Mucosa of descending colon (tissue), 3 donors: ENCODE data around the gene PKLR. TPM values are rescaled to one million over a fixed set of nuclear protein-coding genes. Genes with fewer than 3 reads are reported as not detected.

Experiments
- ATAC-seq: fragments of 200-7000 bp; cut with Tn5 transposase; one replicate; pipeline ENCODE4 v1.9.1; 2020; ENCODE audit warnings: mild to moderate bottlenecking, moderate library complexity
- DNase-seq, 3 donors: peaks; one replicate each; pipeline ENCODE4 v3.0.0-alpha.2; 2020
- H3K36me3 ChIP-seq: fragments of 200-600 bp; one replicate; pipeline ENCODE4 v1.8.0; 2021; ENCODE audit warnings: low read depth, mild to moderate bottlenecking
- H3K4me1 ChIP-seq: fragments of 200-600 bp; one replicate; pipeline ENCODE4 v1.8.0; 2021; ENCODE audit warnings: low read depth, mild to moderate bottlenecking
- H3K4me3 ChIP-seq: fragments of 200-600 bp; one replicate; pipeline ENCODE4 v1.8.0; 2021; ENCODE audit warnings: mild to moderate bottlenecking
- H3K9me3 ChIP-seq: fragments of 200-600 bp; one replicate; pipeline ENCODE4 v1.8.0; 2021; ENCODE audit warnings: mild to moderate bottlenecking
- intact Hi-C, 2 donors: fragments of 100-400 bp; cut with DNase I in 1 of 2; cut with micrococcal nuclease in 1 of 2; formaldehyde crosslinking; loops; one replicate each; pipeline versions ENCODE4 v1.11.0 to v1.11.1; 2022; cut with DNase I, micrococcal nuclease
- microRNA-seq: library from miRNA; unstranded; fragments of <30 nt; microRNA quantifications from one replicate; pipeline ENCODE4, GENCODE V29; 2019
- total RNA-seq, 3 donors: library from RNA; stranded (reverse); fragmentation: NEBNext Ultra II Directional in 2 of 3; extraction: Animal tissue kit (Norgen Biotek cat#: 25700) in 2 of 3; gene quantifications; one replicate each; pipeline versions ENCODE4 v1.2.1 to v1.2.4, GENCODE V29; 2021 to 2023
- TF ChIP-seq, protein P1 (sequence below): fragments of 200-600 bp; IDR thresholded peaks from one replicate; pipeline ENCODE4 v1.8.0; 2022; ENCODE audit warnings: antibody characterized with exemption, mild to moderate bottlenecking
- donor health status: DM: no; HTN: no; CAD: no; lungs with moderate emphysema.
- donor health status: DM: no; HTN: no; CAD: no.
- donor health status: DM: no; HTN: yes; CAD: no.

PKLR gene
- total RNA-seq, 3 donors from 2014 or later, result 0.63 to 2.0 (median 1.5) TPM

DNA sequence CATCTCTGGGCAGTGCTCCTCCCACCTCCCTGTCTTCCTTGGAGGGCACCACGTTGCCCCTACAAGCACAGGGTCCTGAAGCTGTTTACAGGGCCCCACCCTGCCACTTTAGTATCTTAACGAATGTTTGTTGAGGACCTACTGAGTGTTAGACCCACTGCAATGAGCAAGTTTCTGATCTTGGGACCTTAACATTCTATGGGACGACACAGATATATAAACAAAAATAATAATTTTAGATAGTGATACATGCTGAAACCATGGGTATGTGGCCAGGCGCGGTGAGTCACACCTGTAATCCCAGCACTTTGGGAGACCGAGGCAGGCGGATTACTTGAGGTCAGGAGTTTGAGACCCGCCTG is 56.1 kb downstream of the PKLR start:
- TF ChIP-seq, protein P1, sequence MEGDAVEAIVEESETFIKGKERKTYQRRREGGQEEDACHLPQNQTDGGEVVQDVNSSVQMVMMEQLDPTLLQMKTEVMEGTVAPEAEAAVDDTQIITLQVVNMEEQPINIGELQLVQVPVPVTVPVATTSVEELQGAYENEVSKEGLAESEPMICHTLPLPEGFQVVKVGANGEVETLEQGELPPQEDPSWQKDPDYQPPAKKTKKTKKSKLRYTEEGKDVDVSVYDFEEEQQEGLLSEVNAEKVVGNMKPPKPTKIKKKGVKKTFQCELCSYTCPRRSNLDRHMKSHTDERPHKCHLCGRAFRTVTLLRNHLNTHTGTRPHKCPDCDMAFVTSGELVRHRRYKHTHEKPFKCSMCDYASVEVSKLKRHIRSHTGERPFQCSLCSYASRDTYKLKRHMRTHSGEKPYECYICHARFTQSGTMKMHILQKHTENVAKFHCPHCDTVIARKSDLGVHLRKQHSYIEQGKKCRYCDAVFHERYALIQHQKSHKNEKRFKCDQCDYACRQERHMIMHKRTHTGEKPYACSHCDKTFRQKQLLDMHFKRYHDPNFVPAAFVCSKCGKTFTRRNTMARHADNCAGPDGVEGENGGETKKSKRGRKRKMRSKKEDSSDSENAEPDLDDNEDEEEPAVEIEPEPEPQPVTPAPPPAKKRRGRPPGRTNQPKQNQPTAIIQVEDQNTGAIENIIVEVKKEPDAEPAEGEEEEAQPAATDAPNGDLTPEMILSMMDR, result no peak
- intact Hi-C loops, result no loop called here
- DNase-seq (no peak), ATAC-seq (no peak)
- H3K9me3 ChIP-seq, result no peaks in the 10 kb centered on the region
- no peaks in the 10 kb centered on the region for H3K36me3 ChIP-seq
- peak overlapping the region; percentile 48 for H3K4me3 ChIP-seq
- peaks cover 27% of the 10 kb centered on the region for H3K4me1 ChIP-seq

DNA sequence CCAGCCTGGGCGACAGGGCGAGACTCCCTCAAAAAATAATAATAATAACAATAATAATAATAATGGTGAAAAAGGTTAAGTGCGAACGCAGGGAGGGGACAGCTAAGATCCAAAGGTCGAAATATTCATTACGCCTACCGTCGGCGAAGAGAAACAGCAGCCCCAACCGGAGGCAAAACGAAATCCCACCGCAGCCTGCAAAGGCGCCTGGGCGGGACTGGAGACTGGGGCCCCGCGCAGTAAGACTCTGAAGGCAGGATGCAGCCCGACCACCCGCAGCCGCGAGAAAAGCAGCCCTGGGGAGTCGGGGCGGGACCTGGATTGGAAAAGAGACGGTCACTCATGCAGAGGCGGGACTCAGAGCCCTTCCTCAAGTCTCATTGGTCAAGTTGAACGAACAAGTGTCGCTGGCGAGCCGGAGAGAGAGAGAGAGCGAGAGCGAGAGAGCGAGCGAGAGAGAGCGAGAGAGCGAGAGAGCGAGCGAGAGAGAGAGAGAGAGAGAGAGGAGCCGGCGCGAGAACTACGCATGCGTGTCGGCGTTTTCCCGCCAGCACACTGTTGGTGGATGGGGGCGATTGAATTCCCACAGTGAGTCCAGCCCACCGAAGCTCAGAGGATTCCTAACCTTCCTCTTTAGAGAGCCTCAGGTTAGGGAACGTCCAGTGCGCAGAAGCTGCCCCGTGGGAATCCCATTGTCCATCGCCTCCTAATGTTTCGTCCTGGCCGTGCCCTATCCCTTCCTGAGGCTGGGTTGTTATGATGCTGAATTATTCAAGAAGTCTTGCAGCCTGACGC is 56.7 kb downstream of the PKLR start:
- H3K36me3 ChIP-seq, result no peaks in the 10 kb centered on the region
- TF ChIP-seq, protein P1, result peak; percentile 16
- peak overlapping the region; percentile 48 for H3K4me3 ChIP-seq
- DNase-seq (peak; percentile 94 to 97 (median 97)), ATAC-seq (peak; percentile 88)
- intact Hi-C loops, result no loop called here
- no peaks in the 10 kb centered on the region for H3K9me3 ChIP-seq
- H3K4me1 ChIP-seq, result peaks cover 30% of the 10 kb centered on the region

DNA sequence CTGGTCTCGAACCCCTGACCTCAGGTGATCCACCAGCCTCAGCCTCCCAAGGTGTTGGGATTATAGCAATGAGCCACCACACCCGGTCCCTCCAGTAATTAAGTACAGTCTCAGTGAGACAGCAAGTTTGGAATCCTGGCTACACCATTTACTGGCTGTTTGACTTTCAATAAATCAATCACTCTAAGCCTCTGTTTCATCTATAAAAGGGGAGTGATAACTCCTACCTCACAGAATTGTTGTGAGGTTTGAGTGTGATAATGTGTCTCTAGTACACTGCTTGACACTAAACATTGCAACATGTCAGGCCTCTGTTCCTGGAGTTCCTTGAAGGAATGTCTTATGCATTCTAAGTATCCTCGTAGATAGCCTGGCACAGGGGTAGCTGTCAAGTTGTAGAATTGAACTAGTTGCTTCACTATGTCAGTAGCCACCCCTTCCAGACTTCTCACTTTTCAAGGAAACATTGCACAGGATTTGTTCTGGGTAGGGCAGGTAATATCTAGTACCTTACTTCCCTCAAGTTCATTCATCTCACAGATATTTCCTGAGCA is 58.4 kb downstream of the PKLR start:
- no peaks in the 10 kb centered on the region for H3K9me3 ChIP-seq
- no peak overlapping the region for H3K4me3 ChIP-seq
- no peak for DNase-seq
- intact Hi-C loops, result no loop called here
- H3K4me1 ChIP-seq, result peaks cover 30% of the 10 kb centered on the region
- TF ChIP-seq, protein P1, result no peak
- no peaks in the 10 kb centered on the region for H3K36me3 ChIP-seq
- peak; percentile 11 for ATAC-seq

DNA sequence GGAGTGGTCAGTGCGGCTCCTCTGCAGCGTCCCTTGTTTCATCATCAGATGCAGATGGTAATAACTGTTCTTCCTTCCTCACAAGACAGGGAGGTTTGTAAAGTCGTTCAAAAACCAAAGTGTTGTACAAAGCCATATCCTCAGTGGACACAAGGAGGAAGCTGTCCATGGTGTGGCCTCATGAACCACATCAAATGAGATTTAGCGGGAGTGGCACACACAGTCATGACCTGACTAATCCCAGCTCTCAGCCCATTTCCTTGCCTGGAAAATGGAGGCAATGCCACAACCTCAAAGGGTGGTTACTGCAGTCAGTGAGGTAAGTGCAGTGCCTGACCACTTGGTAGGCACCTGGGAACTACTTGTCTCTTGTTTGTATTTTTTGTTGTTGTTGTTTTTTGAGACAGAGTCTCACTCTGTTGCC is 59.4 kb downstream of the PKLR start:
- peak; percentile 38 for ATAC-seq
- peaks cover 30% of the 10 kb centered on the region for H3K4me1 ChIP-seq

DNA sequence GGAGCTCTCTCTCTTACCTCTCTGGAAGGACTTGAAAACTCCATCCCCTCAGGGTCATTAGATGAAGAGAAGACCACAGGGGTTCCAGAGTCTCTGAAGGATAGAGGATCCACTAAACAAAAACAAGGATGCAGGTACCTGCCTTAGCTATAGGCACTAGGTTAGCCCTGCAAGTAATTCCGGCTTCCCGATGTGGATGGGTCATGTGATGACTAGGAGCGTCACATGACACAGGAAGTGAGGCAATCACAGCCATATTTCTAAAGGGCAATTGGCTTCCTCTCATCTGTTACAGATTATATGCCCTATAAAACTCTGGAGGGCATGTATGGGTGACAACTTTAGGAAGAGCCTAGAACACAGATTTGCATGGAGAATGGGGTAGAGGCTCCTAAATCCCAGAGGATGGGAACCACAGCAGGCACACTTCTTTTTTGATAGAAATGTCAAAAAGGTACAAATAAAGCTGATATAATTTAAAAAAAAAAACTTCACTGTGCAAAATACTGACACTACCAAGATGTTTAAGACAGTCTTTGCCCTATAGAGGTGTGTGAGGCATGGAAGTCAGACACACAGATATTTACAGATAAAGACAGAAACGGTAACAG is 60.1 kb downstream of the PKLR start:
- intact Hi-C loops, result no loop called here
- Histone ChIP-seq H3K36me3 (no peaks in the 10 kb centered on the region), H3K4me1 (peaks cover 30% of the 10 kb centered on the region), H3K4me3 (no peak overlapping the region), H3K9me3 (no peaks in the 10 kb centered on the region)
- TF ChIP-seq, protein P1, result no peak
- ATAC-seq (peak; percentile 68), DNase-seq (peak in 1 of 3 donors; percentile 90)

More for the DNA sequence above, 59.4 kb downstream of the PKLR start:
- Histone ChIP-seq H3K36me3 (no peaks in the 10 kb centered on the region), H3K9me3 (no peaks in the 10 kb centered on the region), H3K4me3 (no peak overlapping the region)
- intact Hi-C loops, result no loop called here
- peak in 1 of 3 donors; percentile 36 for DNase-seq
- TF ChIP-seq, protein P1, result no peak

Small RNAs within 50 kb of the gene (microRNA-seq; reads per million reads assigned to microRNA genes)
- not detected for gene MIR555

Other genes with a start within 250 kb of the PKLR start
- gene EFNA4, start 237.7 kb downstream of the PKLR start, total RNA-seq, result 10 to 100 TPM; 12.3 to 27.2 (median 26.4) TPM
- gene EFNA3, start 222.6 kb downstream of the PKLR start, total RNA-seq, result 10 to 100 TPM in 1 of 3 donors, 1 to 10 TPM in 2; 2.1 to 17.4 (median 5.6) TPM
- gene EFNA1, start 173.6 kb downstream of the PKLR start, total RNA-seq, result 100 to 1,000 TPM in 2 of 3 donors, 10 to 100 TPM in 1; 46.3 to 198 (median 110) TPM
- gene SLC50A1, start 165.6 kb downstream of the PKLR start, total RNA-seq, result 10 to 100 TPM; 38.7 to 95.8 (median 66.4) TPM
- gene DPM3, start 160.9 kb downstream of the PKLR start, total RNA-seq, result 100 to 1,000 TPM in 1 of 3 donors, 10 to 100 TPM in 2; 76.3 to 106 (median 78.4) TPM
- gene KRTCAP2, start 128.1 kb downstream of the PKLR start, total RNA-seq, result 100 to 1,000 TPM; 162 to 190 (median 176) TPM
- under 1 TPM; 0.26 to 0.76 (median 0.39) TPM for gene TRIM46, start 127.6 kb downstream of the PKLR start, total RNA-seq
- 10 to 100 TPM; 22.4 to 35.9 (median 33.9) TPM for gene THBS3, start 93.5 kb downstream of the PKLR start, total RNA-seq
- gene MTX1, start 92.7 kb downstream of the PKLR start, total RNA-seq, result 10 to 100 TPM; 26.1 to 41.1 (median 35.6) TPM
- gene ENTREP3, start 46.0 kb downstream of the PKLR start, total RNA-seq, result 10 to 100 TPM; 16.9 to 42.6 (median 20.4) TPM
- 10 to 100 TPM; 43.6 to 53.4 (median 46.8) TPM for gene SCAMP3, start 39.1 kb downstream of the PKLR start, total RNA-seq
- 10 to 100 TPM; 43.7 to 51.7 (median 47.8) TPM for gene CLK2, start 27.9 kb downstream of the PKLR start, total RNA-seq
- gene HCN3, start 24.0 kb downstream of the PKLR start, total RNA-seq, result 10 to 100 TPM; 10.3 to 15.6 (median 10.8) TPM
- 100 to 1,000 TPM; 130 to 244 (median 222) TPM for gene FDPS, start 7.4 kb upstream of the PKLR start, total RNA-seq
- 10 to 100 TPM; 58.9 to 79.4 (median 60.6) TPM for gene RUSC1, start 19.5 kb upstream of the PKLR start, total RNA-seq